WERI-Rb-1 (cell line): Measurements from ENCODE around the gene PDE4C.

ENCODE experiments used
- DNase-seq: peaks from one replicate; pipeline ENCODE4 v3.0.0-alpha.2; 2020
- H3K27ac ChIP-seq: fragments of 250-450 bp; sonication (Bioruptor Pico); 2 replicates; pipeline ENCODE4 v1.5.1; 2020; ENCODE audit warnings: mild to moderate bottlenecking, moderate library complexity
- H3K27me3 ChIP-seq: fragments of 250-450 bp; sonication (Bioruptor Pico); 2 replicates; pipeline ENCODE4 v1.5.1; 2021; ENCODE audit warnings: mild to moderate bottlenecking, low read depth, moderate library complexity; ENCODE audit not compliant: insufficient read depth, severe bottlenecking
- H3K36me3 ChIP-seq: fragments of 250-450 bp; sonication (Bioruptor Pico); 2 replicates; pipeline ENCODE4 v1.5.1; 2020; ENCODE audit warnings: mild to moderate bottlenecking, moderate library complexity
- H3K4me3 ChIP-seq: 2 replicates; pipeline ENCODE4 v1.5.1; 2011; ENCODE audit warnings: low read depth, mild to moderate bottlenecking, control low read depth, low read length
- H3K9me3 ChIP-seq: fragments of 250-450 bp; sonication (Bioruptor Pico); 2 replicates; pipeline ENCODE4 v1.5.1; 2021; ENCODE audit warnings: mild to moderate bottlenecking, moderate library complexity; ENCODE audit not compliant: severe bottlenecking
- CTCF ChIP-seq: IDR thresholded peaks from 2 replicates; pipeline ENCODE4 v1.5.1; 2011; ENCODE audit warnings: low read depth, mild to moderate bottlenecking, control low read depth, inconsistent platforms, low read length

The PDE4C gene

GRCh38 chr19:18252370-18252717 is 26.1 kb upstream of the PDE4C start:
- Histone ChIP-seq H3K4me3 (no peak overlapping the region), H3K27ac (no peak overlapping the region), H3K9me3 (no peaks in the 10 kb centered on the region), H3K36me3 (no peaks in the 10 kb centered on the region), H3K27me3 (no peaks in the 10 kb centered on the region)
- DNase-seq: no peak
- no peak for TF ChIP-seq CTCF

DNA sequence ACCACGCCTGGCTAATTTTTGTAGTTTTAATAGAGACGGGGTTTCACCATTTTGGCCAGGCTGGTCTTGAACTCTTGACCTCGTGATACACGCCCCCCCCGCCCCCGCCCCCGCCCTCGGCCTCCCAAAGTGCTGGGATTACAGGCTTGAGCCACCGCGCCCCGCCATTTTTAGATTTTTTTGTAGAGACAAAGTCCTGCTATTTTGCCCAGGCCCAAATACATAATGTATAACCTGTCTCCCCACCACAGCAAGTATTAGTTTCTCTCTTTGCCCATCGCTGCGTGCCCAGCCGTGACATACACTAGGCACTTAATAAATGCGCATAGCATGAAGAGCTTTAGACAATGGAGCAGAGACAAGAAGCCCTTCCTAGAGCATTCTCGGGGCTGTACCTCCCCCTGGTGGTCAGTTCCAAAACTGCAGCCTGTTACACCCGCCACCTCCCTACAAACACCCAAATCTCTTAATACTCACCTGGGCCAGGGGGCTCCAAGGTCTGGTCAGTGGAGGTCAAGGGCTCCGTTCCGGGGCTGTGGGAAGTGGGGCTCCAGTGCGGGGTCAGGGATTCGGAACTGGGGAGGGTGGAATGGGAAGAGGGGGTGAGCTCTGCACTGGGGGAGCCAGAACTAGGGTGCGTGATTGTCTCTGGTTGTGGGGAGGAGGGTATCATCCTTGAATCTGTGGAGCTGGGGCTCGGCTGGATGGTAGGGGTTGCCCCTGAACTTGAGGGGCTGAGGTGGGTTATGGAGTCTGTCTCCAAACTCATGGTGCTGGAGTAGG is 25.5 kb upstream of the PDE4C start:
- DNase-seq: peak; percentile 72

DNA sequence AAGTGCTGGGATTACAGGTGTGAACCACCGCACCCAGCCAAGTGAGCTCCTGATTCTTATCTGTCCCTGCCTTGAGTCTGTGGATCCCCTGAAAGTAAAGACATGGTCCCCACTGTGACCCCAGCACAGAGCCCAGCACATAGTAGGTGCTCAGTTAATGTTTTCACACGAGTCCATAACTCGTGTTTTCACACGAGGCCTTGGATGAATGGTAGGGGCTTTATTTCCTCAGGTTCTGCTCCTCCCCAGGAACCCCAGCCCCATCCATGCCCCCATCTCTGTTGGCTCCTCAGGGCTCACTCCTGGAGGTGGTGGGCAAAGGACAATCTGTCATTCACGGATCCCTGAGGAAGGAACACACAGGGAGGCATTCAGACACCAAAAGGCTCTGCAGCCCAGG is 23.6 kb upstream of the PDE4C start:
- no peaks in the 10 kb centered on the region for H3K9me3 ChIP-seq
- DNase-seq: no peak
- no peaks in the 10 kb centered on the region for H3K27me3 ChIP-seq
- no peak overlapping the region for H3K27ac ChIP-seq
- TF ChIP-seq CTCF: no peak
- no peaks in the 10 kb centered on the region for H3K36me3 ChIP-seq
- no peak overlapping the region for H3K4me3 ChIP-seq

More for the DNA sequence above, 25.5 kb upstream of the PDE4C start:
- TF ChIP-seq CTCF: peak; percentile 92
- Histone ChIP-seq H3K27me3 (no peaks in the 10 kb centered on the region), H3K27ac (no peak overlapping the region), H3K9me3 (no peaks in the 10 kb centered on the region), H3K36me3 (no peaks in the 10 kb centered on the region), H3K4me3 (no peak overlapping the region)

DNA sequence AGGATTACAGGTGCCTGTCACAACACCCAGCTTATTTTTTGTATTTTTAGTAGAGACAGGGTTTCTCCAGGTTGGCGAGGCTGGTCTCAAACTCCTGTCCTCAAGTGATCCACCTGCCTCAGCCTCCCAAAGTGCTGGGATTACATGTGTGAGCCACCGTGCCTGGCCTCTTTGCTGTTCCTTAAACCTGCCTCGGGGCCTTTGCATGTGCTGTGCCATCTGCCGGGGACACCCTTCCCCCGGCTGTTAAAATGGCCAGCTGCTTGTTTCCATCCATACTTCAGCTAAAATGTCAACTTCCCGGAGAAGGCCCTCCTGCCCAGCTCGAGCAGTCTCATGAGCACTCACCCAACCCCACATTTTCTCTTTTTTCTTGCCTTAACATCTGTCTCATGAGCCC is 19.1 kb upstream of the PDE4C start:
- Histone ChIP-seq H3K9me3 (no peaks in the 10 kb centered on the region), H3K27ac (no peak overlapping the region), H3K27me3 (no peaks in the 10 kb centered on the region), H3K36me3 (no peaks in the 10 kb centered on the region), H3K4me3 (no peak overlapping the region)
- no peak for DNase-seq
- TF ChIP-seq CTCF: no peak

DNA sequence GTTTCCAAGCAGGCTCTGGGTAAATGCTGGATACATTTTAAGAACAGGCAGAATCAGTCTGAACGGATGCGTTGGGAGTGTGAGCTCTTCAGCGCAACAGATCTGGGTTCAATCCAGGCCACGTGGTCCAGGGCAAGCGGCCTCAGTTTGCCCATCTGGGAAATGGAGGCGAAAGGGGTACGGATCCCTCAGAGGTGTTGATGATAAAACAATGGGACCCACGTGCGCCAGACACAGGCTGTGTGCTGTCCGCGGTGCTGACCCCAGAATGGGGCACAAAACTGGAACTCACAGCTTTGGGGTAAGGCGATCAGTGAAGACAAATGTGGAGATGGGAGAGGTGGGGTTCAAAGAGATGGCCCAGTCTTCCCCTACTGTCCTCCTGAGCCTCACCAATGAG is 13.1 kb upstream of the PDE4C start:
- H3K9me3 ChIP-seq: no peaks in the 10 kb centered on the region
- H3K36me3 ChIP-seq: no peaks in the 10 kb centered on the region
- no peak overlapping the region for H3K4me3 ChIP-seq
- no peak for TF ChIP-seq CTCF
- no peak for DNase-seq
- no peaks in the 10 kb centered on the region for H3K27me3 ChIP-seq
- no peak overlapping the region for H3K27ac ChIP-seq

GRCh38 chr19:18234194-18234593 is 8.0 kb upstream of the PDE4C start:
- Histone ChIP-seq H3K36me3 (no peaks in the 10 kb centered on the region), H3K27ac (no peak overlapping the region), H3K27me3 (no peaks in the 10 kb centered on the region), H3K9me3 (no peaks in the 10 kb centered on the region), H3K4me3 (peak overlapping the region; percentile 79)
- peak; percentile 79 for DNase-seq
- no peak for TF ChIP-seq CTCF
